HFFc6 (cell line): Measurements from ENCODE around the gene PYURF. TPM values are rescaled to one million over a fixed set of nuclear protein-coding genes. Genes with fewer than 3 reads are reported as not detected.

ENCODE experiments used
- DNase-seq: peaks from one replicate; pipeline ENCODE4 v3.0.0-alpha.2; 2018
- H3K27ac Mint-ChIP-seq: 2 replicates; pipeline ENCODE4 v1.8.0; 2020; ENCODE audit warnings: mild to moderate bottlenecking, mixed read lengths
- H3K27me3 Mint-ChIP-seq: 2 replicates; pipeline ENCODE4 v1.8.0; 2021; ENCODE audit warnings: mild to moderate bottlenecking, moderate library complexity, mixed read lengths; ENCODE audit not compliant: insufficient read depth
- H3K36me3 Mint-ChIP-seq: 2 replicates; pipeline ENCODE4 v1.8.0; 2021; ENCODE audit warnings: low read depth, mixed read lengths
- H3K4me1 Mint-ChIP-seq: 2 replicates; pipeline ENCODE4 v1.8.0; 2020; ENCODE audit warnings: low read depth, mixed read lengths
- H3K4me3 Mint-ChIP-seq: 2 replicates; pipeline ENCODE4 v1.8.0; 2020; ENCODE audit warnings: mild to moderate bottlenecking, moderate library complexity, mixed read lengths
- H3K9me3 Mint-ChIP-seq: 2 replicates; pipeline ENCODE4 v1.8.0; 2020; ENCODE audit warnings: mild to moderate bottlenecking, mixed read lengths
- CTCF ChIP-seq: fragments of 200-600 bp; sonication (generic); IDR thresholded peaks from 2 replicates; pipeline ENCODE4 v1.5.0; 2021; ENCODE audit warnings: antibody characterized with exemption, mild to moderate bottlenecking
- total RNA-seq, 6 experiments: library from RNA; stranded (reverse); fragmentation: NEBNext Ultra II Directional; extraction: Animal tissue kit (Norgen Biotek cat#: 25700); gene quantifications; 2 replicates in 1 of 6; 3 replicates in 5 of 6; pipeline ENCODE4 v1.2.3, GENCODE V29; 2021

Gene PYURF
- total RNA-seq, 6 experiments from 2014 or later, result 70.4 to 78.6 (median 73.5) TPM

GRCh38 chr4:88477229-88477860, 46.2 kb downstream of the PYURF start:
- Mint-ChIP-seq H3K36me3 (no peaks in the 10 kb centered on the region), H3K4me3 (no peak overlapping the region), H3K27me3 (peaks cover 10% of the 10 kb centered on the region), H3K27ac (no peak overlapping the region), H3K9me3 (no peaks in the 10 kb centered on the region), H3K4me1 (no peaks in the 10 kb centered on the region)
- no peak for DNase-seq
- TF ChIP-seq CTCF, result no peak

Other genes starting within 250 kb of the PYURF start
- gene PPM1K, start 239.2 kb downstream of the PYURF start, total RNA-seq, result 10 to 100 TPM in 1 of 6 experiments, 1 to 10 TPM in 5; 5.8 to 11.6 (median 6.7) TPM
- 1 to 10 TPM in 1 of 6 experiments, under 1 TPM in 5; 0.33 to 1.1 (median 0.55) TPM for gene HERC6, start 144.9 kb downstream of the PYURF start, total RNA-seq
- gene HERC5, start 66.7 kb downstream of the PYURF start, total RNA-seq, result under 1 TPM in 1 of 6 experiments, not detected in 5; 0.05 TPM
- gene HERC3, start 68.7 kb upstream of the PYURF start, total RNA-seq, result 10 to 100 TPM; 16.5 to 32.2 (median 26.6) TPM
- 10 to 100 TPM; 14.6 to 20.0 (median 18.3) TPM for gene NAP1L5, start 174.1 kb upstream of the PYURF start, total RNA-seq